ENCODE data around the gene TGFA. TPM values are rescaled to one million over a fixed set of nuclear protein-coding genes. Genes with fewer than 3 reads are reported as not detected.
"Not testable (repeated sequence)": the region's sequence is repeated elsewhere in the genome, so short reads cannot be mapped to it uniquely, and the experiment has no call there.

Gene TGFA
- total RNA-seq, 1 donor from 2014 or later: 1.1 TPM

GRCh38 chr2:70468878-70469277 lies 84.7 kb downstream of the TGFA start:
- TF ChIP-seq CTCF (IDR thresholded peaks at IDR 0.05; ENCODE audit: borderline replicate concordance): no peak
- peaks cover 21% of the 10 kb centered on the region for H3K4me1 ChIP-seq
- H3K27me3 ChIP-seq (ENCODE audit: low read depth): no peaks in the 10 kb centered on the region
- DNase-seq: no peak
- H3K27ac ChIP-seq (replicated peaks): no peak overlapping the region
- no peaks in the 10 kb centered on the region for H3K36me3 ChIP-seq
- H3K4me3 ChIP-seq: no peak overlapping the region
- H3K9me3 ChIP-seq (replicated peaks): no peaks in the 10 kb centered on the region
- intact Hi-C loops (cut with micrococcal nuclease): no loop called here

- intact Hi-C loops (cut with micrococcal nuclease): no loop called here
- Histone ChIP-seq H3K27ac (replicated peaks) (peak overlapping the region; percentile 37), H3K4me1 (peaks cover 21% of the 10 kb centered on the region), H3K36me3 (no peaks in the 10 kb centered on the region), H3K27me3 (ENCODE audit: low read depth) (no peaks in the 10 kb centered on the region), H3K4me3 (no peak overlapping the region), H3K9me3 (replicated peaks) (no peaks in the 10 kb centered on the region)
- no peak for TF ChIP-seq CTCF (IDR thresholded peaks at IDR 0.05; ENCODE audit: borderline replicate concordance)
- no peak for DNase-seq
Observed at GRCh38 chr2:70467831-70468779, 85.5 kb downstream of the TGFA start.

- Histone ChIP-seq H3K27ac (replicated peaks) (peak overlapping the region; percentile 37), H3K9me3 (replicated peaks) (no peaks in the 10 kb centered on the region), H3K4me1 (peaks cover 21% of the 10 kb centered on the region), H3K4me3 (no peak overlapping the region), H3K27me3 (ENCODE audit: low read depth) (no peaks in the 10 kb centered on the region), H3K36me3 (no peaks in the 10 kb centered on the region)
- DNase-seq: no peak
- intact Hi-C loops (cut with micrococcal nuclease): no loop called here
- no peak for TF ChIP-seq CTCF (IDR thresholded peaks at IDR 0.05; ENCODE audit: borderline replicate concordance)
Observed at GRCh38 chr2:70467237-70467636, 86.4 kb downstream of the TGFA start.

- H3K27me3 ChIP-seq (ENCODE audit: low read depth); DNase-seq; H3K9me3 ChIP-seq (replicated peaks); intact Hi-C loops (cut with micrococcal nuclease); H3K36me3 ChIP-seq; H3K27ac ChIP-seq (replicated peaks); H3K4me3 ChIP-seq: not testable (repeated sequence)
- H3K4me1 ChIP-seq: peaks cover 19% of the 10 kb centered on the region
Observed at GRCh38 chr2:70466647-70467046, 87.0 kb downstream of the TGFA start.

GRCh38 chr2:70463997-70464396 lies 89.6 kb downstream of the TGFA start:
- H3K27me3 ChIP-seq (ENCODE audit: low read depth): no peaks in the 10 kb centered on the region
- peaks cover 12% of the 10 kb centered on the region for H3K4me1 ChIP-seq
- DNase-seq: no peak
- H3K36me3 ChIP-seq: no peaks in the 10 kb centered on the region
- TF ChIP-seq CTCF (IDR thresholded peaks at IDR 0.05; ENCODE audit: borderline replicate concordance): no peak
- no peak overlapping the region for H3K27ac ChIP-seq (replicated peaks)
- intact Hi-C loops (cut with micrococcal nuclease): no loop called here
- H3K4me3 ChIP-seq: no peak overlapping the region
- H3K9me3 ChIP-seq (replicated peaks): no peaks in the 10 kb centered on the region

- peaks cover 12% of the 10 kb centered on the region for H3K4me1 ChIP-seq
- no peak overlapping the region for H3K27ac ChIP-seq (replicated peaks)
- no peaks in the 10 kb centered on the region for H3K9me3 ChIP-seq (replicated peaks)
- H3K4me3 ChIP-seq: no peak overlapping the region
- intact Hi-C loops (cut with micrococcal nuclease): no loop called here
- no peak for TF ChIP-seq CTCF (IDR thresholded peaks at IDR 0.05; ENCODE audit: borderline replicate concordance)
- H3K27me3 ChIP-seq (ENCODE audit: low read depth): no peaks in the 10 kb centered on the region
- no peak for DNase-seq
- H3K36me3 ChIP-seq: no peaks in the 10 kb centered on the region
Observed at GRCh38 chr2:70463581-70463980, 90.0 kb downstream of the TGFA start.
